ENCODE results near the gene PGGT1B. TPM values are rescaled to one million over a fixed set of nuclear protein-coding genes. Genes with fewer than 3 reads are reported as not detected.

The PGGT1B gene
- total RNA-seq, 1 experiment from 2014 or later = 20.1 TPM

GRCh38 chr5:115231598-115231997 lies 31.1 kb downstream of the PGGT1B start:
- Histone ChIP-seq H3K4me1 (no peaks in the 10 kb centered on the region), H3K27ac (no peak overlapping the region), H3K36me3 (peaks cover 17% of the 10 kb centered on the region), H3K9me3 (replicated peaks) (no peaks in the 10 kb centered on the region), H3K27me3 (no peaks in the 10 kb centered on the region), H3K4me3 (no peak overlapping the region)
- no peak for DNase-seq

- Histone ChIP-seq H3K36me3 (peaks cover 18% of the 10 kb centered on the region), H3K27ac (no peak overlapping the region), H3K4me1 (no peaks in the 10 kb centered on the region), H3K27me3 (no peaks in the 10 kb centered on the region), H3K4me3 (no peak overlapping the region), H3K9me3 (replicated peaks) (no peaks in the 10 kb centered on the region)
- no peak for DNase-seq
Measured at GRCh38 chr5:115229606-115230005, 33.1 kb downstream of the PGGT1B start.

GRCh38 chr5:115227281-115227680 lies 35.4 kb downstream of the PGGT1B start:
- no peaks in the 10 kb centered on the region for H3K27me3 ChIP-seq
- no peaks in the 10 kb centered on the region for H3K9me3 ChIP-seq (replicated peaks)
- no peak overlapping the region for H3K4me3 ChIP-seq
- DNase-seq = peak in 1 of 2 experiments; percentile 2
- no peak overlapping the region for H3K27ac ChIP-seq
- peaks cover 26% of the 10 kb centered on the region for H3K36me3 ChIP-seq
- H3K4me1 ChIP-seq = no peaks in the 10 kb centered on the region

GRCh38 chr5:115214541-115214940 lies 48.1 kb downstream of the PGGT1B start:
- no peak for DNase-seq
- no peaks in the 10 kb centered on the region for H3K4me1 ChIP-seq
- H3K9me3 ChIP-seq (replicated peaks) = no peaks in the 10 kb centered on the region
- H3K36me3 ChIP-seq = peaks cover 12% of the 10 kb centered on the region
- H3K4me3 ChIP-seq = no peak overlapping the region
- no peaks in the 10 kb centered on the region for H3K27me3 ChIP-seq
- no peak overlapping the region for H3K27ac ChIP-seq

GRCh38 chr5:115209279-115209678 lies 53.4 kb downstream of the PGGT1B start:
- H3K4me3 ChIP-seq = no peak overlapping the region
- peaks cover 3% of the 10 kb centered on the region for H3K36me3 ChIP-seq

GRCh38 chr5:115202952-115203351 lies 59.7 kb downstream of the PGGT1B start:
- H3K27ac ChIP-seq = no peak overlapping the region
- no peaks in the 10 kb centered on the region for H3K27me3 ChIP-seq
- H3K36me3 ChIP-seq = no peaks in the 10 kb centered on the region
- DNase-seq = no peak
- no peak overlapping the region for H3K4me3 ChIP-seq
- no peaks in the 10 kb centered on the region for H3K4me1 ChIP-seq
- no peaks in the 10 kb centered on the region for H3K9me3 ChIP-seq (replicated peaks)

More at GRCh38 chr5:115209279-115209678, 53.4 kb downstream of the PGGT1B start:
- Histone ChIP-seq H3K9me3 (replicated peaks) (no peaks in the 10 kb centered on the region), H3K4me1 (no peaks in the 10 kb centered on the region), H3K27me3 (no peaks in the 10 kb centered on the region), H3K27ac (no peak overlapping the region)
- DNase-seq = no peak

GRCh38 chr5:115196161-115196560 lies 66.5 kb downstream of the PGGT1B start:
- DNase-seq = no peak
- no peaks in the 10 kb centered on the region for H3K9me3 ChIP-seq (replicated peaks)
- H3K4me1 ChIP-seq = no peaks in the 10 kb centered on the region
- no peak overlapping the region for H3K4me3 ChIP-seq
- no peaks in the 10 kb centered on the region for H3K27me3 ChIP-seq
- H3K36me3 ChIP-seq = no peaks in the 10 kb centered on the region
- H3K27ac ChIP-seq = no peak overlapping the region

GRCh38 chr5:115194676-115195075 lies 68.0 kb downstream of the PGGT1B start:
- no peak for DNase-seq
- Histone ChIP-seq H3K4me1 (no peaks in the 10 kb centered on the region), H3K27ac (no peak overlapping the region), H3K36me3 (no peaks in the 10 kb centered on the region), H3K4me3 (no peak overlapping the region), H3K9me3 (replicated peaks) (no peaks in the 10 kb centered on the region), H3K27me3 (no peaks in the 10 kb centered on the region)

- Histone ChIP-seq H3K4me1 (no peaks in the 10 kb centered on the region), H3K4me3 (no peak overlapping the region), H3K9me3 (replicated peaks) (no peaks in the 10 kb centered on the region), H3K36me3 (no peaks in the 10 kb centered on the region), H3K27ac (no peak overlapping the region), H3K27me3 (no peaks in the 10 kb centered on the region)
- DNase-seq = no peak
Measured at GRCh38 chr5:115193295-115193694, 69.4 kb downstream of the PGGT1B start.

GRCh38 chr5:115192098-115192497 lies 70.6 kb downstream of the PGGT1B start:
- no peak for DNase-seq
- Histone ChIP-seq H3K4me1 (no peaks in the 10 kb centered on the region), H3K27me3 (no peaks in the 10 kb centered on the region), H3K27ac (no peak overlapping the region), H3K36me3 (no peaks in the 10 kb centered on the region), H3K9me3 (replicated peaks) (no peaks in the 10 kb centered on the region), H3K4me3 (no peak overlapping the region)

- no peaks in the 10 kb centered on the region for H3K27me3 ChIP-seq
- H3K4me3 ChIP-seq = no peak overlapping the region
- no peaks in the 10 kb centered on the region for H3K4me1 ChIP-seq
- no peaks in the 10 kb centered on the region for H3K36me3 ChIP-seq
- no peak for DNase-seq
- H3K27ac ChIP-seq = no peak overlapping the region
- no peaks in the 10 kb centered on the region for H3K9me3 ChIP-seq (replicated peaks)
Measured at GRCh38 chr5:115191474-115192031, 71.1 kb downstream of the PGGT1B start.

- Histone ChIP-seq H3K4me1 (no peaks in the 10 kb centered on the region), H3K27me3 (no peaks in the 10 kb centered on the region), H3K9me3 (replicated peaks) (no peaks in the 10 kb centered on the region), H3K36me3 (no peaks in the 10 kb centered on the region), H3K4me3 (no peak overlapping the region), H3K27ac (no peak overlapping the region)
- no peak for DNase-seq
Measured at GRCh38 chr5:115190388-115190787, 72.3 kb downstream of the PGGT1B start.

- Histone ChIP-seq H3K27ac (no peak overlapping the region), H3K27me3 (no peaks in the 10 kb centered on the region), H3K4me3 (no peak overlapping the region), H3K9me3 (replicated peaks) (no peaks in the 10 kb centered on the region), H3K36me3 (no peaks in the 10 kb centered on the region), H3K4me1 (no peaks in the 10 kb centered on the region)
- DNase-seq = no peak
Measured at GRCh38 chr5:115189866-115190265, 72.8 kb downstream of the PGGT1B start.

- Histone ChIP-seq H3K27ac (no peak overlapping the region), H3K4me1 (no peaks in the 10 kb centered on the region), H3K9me3 (replicated peaks) (no peaks in the 10 kb centered on the region; the same call in 1 of the 2 replicates), H3K4me3 (no peak overlapping the region), H3K27me3 (0 out of 2 replicates have a peak, but pooled peaks cover 4% of the 10 kb centered on the region), H3K36me3 (no peaks in the 10 kb centered on the region)
- DNase-seq = no peak
Measured at GRCh38 chr5:115186794-115187193, 75.9 kb downstream of the PGGT1B start.

- Histone ChIP-seq H3K4me1 (no peaks in the 10 kb centered on the region), H3K9me3 (replicated peaks) (no peaks in the 10 kb centered on the region; the same call in 1 of the 2 replicates), H3K4me3 (no peak overlapping the region), H3K27me3 (0 out of 2 replicates have a peak, but pooled peaks cover 4% of the 10 kb centered on the region), H3K36me3 (no peaks in the 10 kb centered on the region), H3K27ac (no peak overlapping the region)
- DNase-seq = no peak
Measured at GRCh38 chr5:115184770-115185169, 77.9 kb downstream of the PGGT1B start.

- Histone ChIP-seq H3K27ac (no peak overlapping the region), H3K36me3 (no peaks in the 10 kb centered on the region), H3K27me3 (0 out of 2 replicates have a peak, but pooled peaks cover 4% of the 10 kb centered on the region), H3K4me1 (no peaks in the 10 kb centered on the region), H3K9me3 (replicated peaks) (no peaks in the 10 kb centered on the region; the same call in 1 of the 2 replicates), H3K4me3 (no peak overlapping the region)
- DNase-seq = no peak
Measured at GRCh38 chr5:115181757-115182156, 80.9 kb downstream of the PGGT1B start.

Data from SJCRH30 (cell line).